ENCODE measurements around the gene STX16.
A peak's percentile ranks its signal among the peaks of the same experiment; 100 is the strongest.

STX16 gene

DNA sequence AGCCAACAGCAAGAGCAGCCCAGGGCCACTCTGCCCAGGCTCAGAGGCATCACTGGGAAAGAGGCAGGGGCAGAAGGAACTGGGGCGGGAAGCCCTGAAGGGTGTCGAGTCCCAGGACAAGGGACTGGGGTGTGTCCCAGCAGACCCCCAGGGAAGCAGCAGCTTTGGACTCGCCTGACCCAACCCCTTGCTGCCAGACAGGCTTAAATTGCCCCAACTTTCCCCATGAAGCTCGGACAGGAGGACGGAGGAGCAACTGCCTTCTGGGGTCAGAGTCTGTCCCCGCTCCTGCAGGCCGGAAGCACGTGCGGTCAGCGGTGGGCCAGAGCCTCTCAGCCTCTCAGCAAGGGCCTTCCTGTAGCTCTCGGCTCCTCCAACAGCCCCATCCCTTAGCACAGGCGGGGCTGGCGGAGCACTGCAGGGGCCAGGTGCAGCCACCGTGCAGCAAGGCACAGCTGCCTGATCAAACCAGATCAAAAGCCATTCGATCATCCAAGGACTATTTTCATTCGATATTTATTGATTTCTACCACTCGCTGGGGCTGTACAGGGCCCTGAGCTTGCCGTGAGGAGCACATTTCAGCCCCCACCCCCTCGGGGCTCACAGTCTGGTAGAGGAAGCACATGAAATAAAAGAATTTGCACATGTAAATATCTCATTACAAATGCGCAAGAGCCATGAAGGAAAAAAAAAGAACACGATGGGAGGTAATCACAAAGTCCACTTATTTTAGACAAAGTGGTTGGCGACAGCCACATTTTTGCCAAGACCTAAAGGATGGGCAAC is 31.8 kb upstream of the STX16 start:
- no peak for DNase-seq (ENCODE audit: low read depth)

DNA sequence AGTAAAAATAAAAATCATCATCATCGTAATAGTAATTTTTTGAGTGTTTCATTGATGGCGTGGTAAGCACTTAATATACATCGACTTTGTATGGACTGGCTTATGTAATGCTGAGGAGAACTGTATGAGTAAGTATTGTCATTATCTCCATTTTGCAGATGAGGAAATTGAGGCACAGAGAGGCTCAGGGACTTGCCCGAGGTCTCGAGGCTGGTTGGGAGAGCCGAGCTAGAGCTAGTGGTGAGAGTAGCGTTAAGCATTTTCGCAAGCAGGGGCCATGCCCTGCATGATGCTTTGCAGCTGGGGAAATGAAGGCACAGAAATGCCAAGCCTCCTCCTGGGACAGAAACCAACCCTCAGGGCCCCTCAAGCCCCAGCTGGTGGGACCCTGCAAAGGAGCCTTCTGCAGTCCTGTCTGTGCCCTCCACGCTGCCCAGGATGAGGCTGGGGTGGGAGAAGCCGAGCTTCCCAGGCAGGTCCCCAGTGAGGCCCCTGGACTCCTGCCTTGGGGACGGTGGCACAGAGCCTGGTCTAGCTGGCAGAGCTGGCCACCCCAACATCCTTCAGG is 31.1 kb upstream of the STX16 start:
- no peak for DNase-seq (ENCODE audit: low read depth)

DNA sequence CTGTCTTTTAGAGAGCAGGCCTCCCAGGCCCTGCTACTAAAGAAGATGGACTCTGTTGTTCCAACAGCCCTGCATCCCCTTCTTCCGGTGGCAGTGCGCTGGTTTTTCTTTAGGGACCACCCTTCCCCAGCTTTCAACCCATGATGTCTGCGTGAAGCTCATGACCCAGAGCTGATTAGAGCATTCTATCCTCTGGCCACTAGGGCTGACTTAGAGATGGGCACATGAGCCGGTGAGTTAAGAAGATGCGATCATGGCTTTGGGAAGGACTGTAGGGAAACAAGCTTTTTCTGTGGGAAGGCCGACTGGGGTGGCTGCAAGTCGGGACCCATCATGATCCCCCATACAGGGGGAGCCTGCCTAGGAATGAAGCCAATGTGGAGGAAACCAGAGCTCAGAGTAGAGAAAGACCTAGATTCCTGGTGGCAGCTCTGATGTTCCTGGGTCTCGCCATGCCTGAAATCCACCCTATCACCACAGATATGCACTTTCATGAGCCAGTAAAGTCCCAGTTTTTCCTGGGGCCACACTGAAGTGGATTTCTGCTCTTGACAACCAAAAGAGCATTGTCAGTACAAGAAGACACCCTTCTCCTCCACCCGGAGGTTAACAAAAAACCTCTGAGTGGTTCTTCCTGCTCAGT is 29.1 kb upstream of the STX16 start:
- no peak for DNase-seq (ENCODE audit: low read depth)

DNA sequence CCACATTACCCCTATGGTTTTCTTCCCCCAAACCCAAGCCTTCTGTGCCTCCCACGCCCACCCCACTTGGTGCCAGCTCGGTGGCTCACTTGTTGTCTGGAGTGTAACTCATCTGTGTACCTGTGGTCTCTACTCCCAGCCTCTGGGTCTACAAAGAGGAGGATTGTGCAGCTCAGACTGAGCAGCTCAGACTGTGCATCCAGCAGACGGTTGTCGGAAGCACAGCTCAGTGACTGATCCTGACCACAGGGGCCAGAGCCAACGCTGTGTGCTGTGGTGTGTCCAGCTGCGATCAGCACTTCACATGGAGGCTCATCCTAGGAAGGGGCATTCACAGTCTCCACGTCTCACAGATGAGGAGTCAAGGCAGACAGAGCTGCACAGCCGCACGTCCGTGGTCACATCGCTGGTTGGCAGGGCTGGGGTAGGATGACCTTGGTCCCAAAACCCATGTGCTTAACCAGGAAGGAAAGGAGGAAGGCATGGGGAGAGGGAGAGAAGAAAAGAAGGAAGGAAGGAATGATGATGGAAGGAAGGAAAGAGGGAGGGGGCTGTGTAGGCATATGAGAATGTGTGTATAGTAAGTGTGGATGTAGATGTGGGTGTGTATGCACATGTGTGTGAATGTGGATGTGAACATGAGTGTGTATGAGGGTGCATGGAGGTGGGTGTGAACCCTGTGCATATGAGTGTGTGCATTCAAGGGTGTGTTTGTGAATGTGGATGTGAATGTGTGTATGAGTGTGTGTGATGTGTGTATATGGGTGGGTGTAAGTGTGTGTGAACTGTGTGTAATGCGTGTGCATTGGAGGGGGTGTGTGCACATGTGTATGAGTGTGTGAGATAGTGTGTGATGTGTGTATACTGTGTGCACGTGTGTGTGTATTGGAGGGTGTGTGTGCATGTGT is 28.2 kb upstream of the STX16 start:
- DNase-seq (ENCODE audit: low read depth): no peak

DNA sequence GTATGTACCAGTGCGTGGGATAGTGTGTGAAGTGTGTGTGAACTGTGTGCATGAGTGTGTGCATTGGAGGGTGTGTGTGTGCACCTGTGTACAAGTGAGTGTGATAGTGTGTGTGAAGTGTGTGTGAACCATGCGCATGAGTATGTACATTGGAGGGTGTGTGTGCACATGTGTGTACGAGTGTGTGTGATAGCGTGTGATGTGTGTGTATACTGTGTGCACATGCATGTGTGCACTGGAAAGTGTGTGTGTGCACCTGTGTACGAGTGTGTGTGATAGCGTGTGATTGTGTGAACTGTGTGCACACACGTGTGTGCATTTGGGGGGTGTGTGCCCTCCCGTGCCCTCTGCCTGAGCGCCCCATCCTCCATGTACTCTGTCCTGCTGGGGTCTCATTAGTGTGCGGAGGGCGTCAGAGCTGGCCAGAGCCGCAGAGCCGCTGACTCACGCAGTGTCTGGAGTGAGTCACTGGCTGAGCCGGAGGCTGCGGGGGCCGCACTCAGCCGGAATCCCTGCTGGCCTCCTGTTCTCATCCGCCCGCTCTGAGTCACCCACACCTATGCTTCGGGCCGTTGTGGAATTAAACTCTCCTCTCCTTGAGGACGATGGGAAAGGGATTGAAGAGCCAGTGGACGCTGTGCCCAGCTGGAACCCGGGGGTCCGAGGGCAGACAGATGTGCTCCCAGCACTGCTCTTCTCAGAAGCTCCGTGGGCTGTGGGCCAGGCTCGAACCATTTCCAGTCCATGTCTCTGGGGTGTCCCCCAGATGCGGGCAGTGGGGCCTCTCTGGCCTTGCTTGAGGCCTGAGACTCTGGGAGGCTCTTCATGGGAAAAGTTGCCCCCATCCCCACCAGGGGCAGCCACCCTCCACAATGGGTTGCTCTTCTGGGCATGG is 27.3 kb upstream of the STX16 start:
- no peak for DNase-seq (ENCODE audit: low read depth)

DNA sequence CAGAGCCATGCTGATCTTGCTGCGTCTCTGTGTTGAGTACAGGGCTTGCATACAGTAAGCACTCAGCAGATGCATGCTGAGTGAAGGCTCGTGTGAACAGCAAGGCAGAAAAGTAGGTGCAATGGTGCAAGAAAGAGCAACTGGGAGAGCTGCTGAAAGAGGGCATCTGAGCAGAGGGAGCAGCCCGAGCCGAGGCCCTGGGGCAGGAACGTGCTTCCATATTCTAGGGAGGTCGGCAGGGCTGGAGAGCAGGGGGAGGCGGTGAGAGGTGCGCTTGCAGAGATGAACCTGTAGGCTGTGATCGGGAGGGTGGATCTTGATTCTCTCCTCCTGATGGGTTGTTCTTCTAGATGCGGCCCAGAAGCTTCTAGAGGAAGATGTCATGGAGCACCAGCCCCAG is 26.4 kb upstream of the STX16 start:
- DNase-seq (ENCODE audit: low read depth): no peak

DNA sequence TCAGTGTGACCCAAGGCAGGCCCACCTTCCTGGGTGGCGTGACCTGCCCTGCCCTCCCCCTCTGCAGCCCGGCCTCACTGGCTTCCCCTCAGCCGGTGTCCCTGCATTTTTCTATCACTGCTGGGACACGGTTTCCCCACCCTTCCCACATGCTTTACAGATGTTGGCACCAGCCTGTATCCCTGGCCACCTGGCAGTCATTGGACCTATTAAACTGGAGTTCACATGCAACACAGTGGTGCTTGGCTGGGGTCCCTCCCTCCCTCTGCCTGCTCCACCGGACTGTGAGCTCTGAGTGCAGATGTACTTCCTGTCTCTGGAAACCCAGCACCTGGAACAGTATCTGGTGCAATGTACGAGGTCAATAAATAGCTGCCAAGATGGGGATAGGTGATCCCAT is 25.5 kb upstream of the STX16 start:
- no peak for DNase-seq (ENCODE audit: low read depth)

DNA sequence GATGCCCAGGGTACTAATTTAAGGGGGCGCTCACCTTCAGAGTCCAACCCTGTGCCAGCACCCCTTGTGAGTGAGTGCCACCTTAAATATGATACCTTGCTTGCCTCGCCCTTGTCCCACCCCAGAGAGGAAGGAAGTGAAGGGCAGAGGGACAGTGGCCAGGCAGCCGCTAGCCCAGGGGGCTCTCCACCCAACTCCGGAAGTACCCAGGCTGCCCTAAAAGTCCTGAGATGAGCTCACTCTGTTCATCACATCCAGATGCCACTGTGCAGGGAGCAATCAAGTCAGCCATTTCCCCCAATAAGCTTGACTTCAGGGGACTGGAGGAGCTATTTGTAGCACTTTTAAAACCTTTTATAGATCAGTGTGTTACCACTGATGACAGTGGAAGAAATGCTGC is 25.0 kb upstream of the STX16 start:
- no peak for DNase-seq (ENCODE audit: low read depth)

DNA sequence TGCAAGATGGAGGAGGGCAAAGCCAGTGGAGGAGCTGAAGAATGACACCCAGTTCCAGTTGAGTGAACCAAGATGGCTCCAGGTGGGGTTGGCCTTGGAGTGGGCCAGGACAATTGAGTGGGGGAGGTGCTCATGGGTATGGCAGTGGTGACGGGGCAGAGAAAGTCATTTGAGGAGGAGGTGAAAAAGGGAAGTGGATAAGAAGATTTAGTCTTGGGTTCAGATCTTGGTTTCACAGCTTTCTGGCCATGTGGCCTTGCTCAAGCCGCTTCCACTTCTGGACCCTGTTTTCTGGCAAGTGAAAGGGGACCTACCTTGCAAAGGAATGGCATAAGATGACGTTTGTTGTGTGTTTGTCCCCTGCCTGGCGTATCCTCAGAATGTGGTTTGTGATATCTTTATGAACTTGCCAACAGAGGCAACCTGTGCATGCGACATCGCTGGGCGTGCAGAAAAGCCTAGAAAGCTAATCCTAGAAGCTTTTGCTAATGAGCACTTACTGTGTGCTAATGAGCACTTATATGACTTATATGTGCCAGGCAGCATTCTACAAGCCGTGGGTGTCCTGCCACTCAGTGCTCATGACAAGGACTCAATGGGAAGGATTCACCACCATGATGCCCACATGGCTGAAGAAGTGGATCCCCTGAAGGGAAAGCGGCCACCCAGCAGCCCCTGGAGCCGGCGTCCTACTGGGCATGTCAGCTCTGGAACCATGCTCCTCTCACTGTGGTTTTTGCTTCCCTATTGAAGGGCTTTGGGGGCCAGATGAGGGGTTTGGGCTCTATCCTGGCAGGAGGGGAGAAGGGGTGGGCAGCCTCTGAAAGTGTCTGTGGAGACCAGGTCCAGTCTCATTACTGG is 23.6 kb upstream of the STX16 start:
- no peak for DNase-seq (ENCODE audit: low read depth)

DNA sequence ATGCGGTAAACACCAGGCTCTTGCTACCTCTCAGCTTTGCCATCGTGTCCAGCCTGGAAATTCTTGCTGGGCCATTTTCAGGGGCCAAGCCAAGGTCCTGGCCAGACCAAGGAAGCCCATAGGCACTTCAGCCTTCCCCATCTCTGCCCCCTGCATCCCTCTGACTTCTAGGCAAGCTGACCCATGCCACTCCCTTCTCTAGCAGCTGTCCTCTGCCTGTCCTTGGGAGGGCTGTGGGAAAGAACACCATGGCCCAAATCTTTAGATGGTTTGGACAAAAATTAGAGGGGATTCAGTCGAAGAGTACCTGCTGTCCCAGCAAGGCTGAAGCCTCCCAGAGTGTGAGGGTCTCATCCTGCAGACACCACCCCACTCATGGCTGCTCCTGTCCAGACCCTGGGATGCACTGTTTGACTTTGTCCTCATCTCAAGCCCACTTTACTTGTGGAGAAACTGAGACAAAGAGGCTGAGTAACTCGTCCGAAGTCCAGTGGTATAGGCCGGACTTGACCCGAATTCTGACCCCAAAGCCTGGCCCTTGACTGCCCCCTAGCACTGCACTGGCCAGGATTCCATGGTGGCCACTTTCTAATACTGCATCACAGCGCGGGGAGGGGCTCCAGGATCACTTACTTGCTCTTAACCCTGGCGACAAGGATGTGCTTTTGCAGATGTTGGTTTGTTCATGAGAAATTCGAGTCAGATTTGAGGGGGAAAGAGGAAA is 22.4 kb upstream of the STX16 start:
- DNase-seq (ENCODE audit: low read depth): no peak

DNA sequence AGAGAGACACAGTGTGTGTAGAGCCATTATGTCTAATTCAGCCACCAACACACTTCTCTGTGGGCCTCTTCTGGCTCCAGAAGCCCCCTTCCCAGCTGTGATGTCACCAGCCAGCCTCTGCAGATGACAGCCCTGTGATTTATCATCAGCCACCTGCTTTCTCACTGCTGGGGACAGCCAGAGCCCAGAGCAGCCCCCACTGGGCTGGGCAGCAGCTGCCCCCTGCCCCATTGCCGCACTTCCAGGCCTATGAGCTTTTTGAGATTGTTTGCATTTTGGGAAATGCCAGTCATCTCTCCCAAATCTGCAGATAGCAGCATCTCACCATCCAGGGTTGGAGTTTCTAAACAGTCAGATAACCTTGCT is 21.9 kb upstream of the STX16 start:
- DNase-seq (ENCODE audit: low read depth): no peak

DNA sequence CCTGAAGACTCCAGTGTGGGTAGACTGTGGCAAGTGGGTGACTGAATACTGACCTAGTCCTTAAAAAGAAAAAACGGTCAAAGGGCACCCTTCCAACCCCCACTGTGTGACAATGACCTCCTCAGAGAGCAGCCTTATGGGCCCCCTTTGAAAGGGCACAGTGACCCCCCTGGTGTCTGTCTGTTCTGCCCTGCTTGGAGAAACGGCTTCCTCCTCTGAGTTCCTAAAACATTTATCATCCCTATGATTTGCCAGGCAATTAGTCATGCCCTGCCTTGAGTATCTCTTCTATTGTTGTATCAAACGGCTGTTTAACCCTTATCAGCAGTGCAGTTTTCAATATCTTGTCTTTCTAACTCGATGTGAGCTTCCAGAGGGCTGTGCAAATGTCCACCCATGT is 21.0 kb upstream of the STX16 start:
- no peak for DNase-seq (ENCODE audit: low read depth)

DNA sequence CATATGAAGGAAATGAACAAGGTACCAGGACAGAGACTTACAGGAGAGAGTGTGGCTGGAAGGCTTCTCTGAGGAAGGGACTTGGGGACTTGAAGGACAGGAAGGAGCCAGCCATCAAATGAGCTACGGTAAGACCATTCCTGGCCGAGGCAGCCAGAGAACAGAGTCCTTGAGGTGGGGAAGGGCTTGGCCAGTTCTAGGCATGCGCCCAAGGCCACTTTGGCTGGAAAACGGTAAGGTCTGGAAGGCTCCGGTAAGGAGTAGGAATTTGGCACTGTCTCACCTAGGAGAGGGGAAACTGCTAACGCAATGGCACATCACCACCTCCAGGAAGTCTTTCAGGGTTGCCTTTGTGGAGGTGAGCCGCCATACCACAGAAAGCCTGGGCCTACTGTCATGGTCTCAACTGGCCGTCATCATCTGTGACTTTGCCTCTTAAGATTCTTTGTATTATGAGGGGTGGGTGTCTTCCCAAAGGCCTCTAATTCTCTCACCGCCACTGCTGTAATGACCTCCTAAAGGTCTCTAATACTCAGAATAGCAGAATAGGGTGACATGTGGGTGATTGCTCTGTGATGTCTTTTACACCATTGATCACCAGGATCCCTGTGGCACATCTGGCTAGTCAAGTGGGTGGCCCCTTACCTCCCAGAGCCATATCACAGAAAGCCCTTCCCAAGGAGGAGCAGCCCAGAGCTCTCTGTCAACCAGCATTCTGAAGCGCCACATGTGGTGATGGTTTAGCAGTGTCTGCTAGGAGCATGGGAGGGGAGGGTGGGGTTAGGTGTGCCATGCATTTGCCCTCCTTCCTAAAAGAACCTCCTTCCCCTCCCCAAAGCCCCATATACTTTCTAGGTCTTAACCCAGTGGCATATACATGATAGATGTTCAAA is 17.7 kb upstream of the STX16 start:
- DNase-seq (ENCODE audit: low read depth): no peak

DNA sequence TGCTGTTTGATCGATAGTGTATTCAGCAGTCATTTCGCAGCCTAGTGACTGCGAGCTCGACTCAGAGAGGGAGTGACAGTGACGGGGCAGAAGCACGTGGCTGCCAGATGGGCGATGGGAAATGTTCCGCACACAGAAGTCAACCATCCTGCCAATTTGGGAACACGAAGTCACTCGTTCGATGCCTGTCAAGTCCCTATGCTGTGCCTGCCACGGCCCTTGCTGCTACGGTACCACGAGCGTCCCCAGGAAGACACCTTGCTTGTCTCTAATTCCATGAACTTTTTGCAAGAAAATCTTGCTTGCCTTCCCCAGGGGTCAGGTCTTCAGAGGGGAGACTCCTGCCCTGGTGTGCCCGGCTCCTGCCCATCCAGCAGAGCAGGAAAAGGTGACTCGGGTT is 17.0 kb upstream of the STX16 start:
- no peak for DNase-seq (ENCODE audit: low read depth)

DNA sequence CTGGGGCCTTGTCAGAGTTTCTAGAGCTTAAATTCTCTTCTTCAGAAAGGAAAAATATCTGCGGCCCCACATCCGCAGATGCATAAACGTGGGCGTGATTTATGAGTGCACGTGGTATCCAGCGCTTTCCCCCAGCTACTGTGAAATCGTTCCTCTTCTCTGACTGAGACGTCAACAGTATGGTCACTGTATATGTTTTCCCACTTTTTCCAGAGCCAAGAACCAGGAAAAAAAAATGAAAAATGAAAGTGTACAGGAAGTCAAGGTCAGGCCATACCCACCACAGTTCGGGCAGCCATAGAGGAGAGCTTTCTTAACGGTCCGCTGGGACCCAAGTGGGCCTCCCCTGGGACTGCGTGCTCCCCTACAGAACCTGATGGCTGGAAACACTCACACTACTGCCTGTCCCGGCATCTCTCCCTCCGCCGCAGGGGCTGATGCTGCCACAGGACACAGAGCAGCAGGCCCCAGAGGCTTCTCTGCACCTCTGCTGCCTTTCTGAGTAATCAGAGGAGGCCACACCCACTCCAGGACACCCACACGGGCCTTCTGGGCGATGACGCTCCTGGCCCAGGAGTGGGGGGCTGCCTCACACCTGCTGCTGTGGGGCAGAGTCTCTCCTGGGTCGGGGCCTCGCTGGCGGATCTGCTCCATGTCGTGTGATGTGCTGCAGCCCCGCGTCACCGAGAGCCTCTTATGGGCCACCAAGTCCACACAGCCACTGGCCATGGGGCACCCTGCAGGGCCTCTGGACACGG is 16.4 kb upstream of the STX16 start:
- peak; percentile 53 for DNase-seq (ENCODE audit: low read depth)

DNA sequence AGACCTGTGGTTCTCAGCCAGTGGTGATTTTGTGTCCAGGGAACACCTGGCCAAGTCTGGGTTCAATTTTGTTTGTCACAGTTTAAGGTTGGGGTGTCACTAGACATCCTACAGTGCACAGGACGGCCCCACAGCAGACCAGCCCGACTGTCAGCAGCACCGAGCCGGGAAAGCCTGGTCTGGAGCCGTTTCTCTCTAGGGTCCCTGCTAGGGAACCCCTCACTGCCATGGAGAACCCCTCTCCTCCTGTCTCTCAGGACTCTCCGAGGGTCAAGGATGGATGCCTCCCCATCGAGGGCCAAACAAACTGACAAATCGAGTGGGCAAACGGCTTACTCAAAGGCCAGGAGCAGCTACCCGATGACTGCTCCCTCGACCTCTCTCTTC is 15.8 kb upstream of the STX16 start:
- no peak for DNase-seq (ENCODE audit: low read depth)

DNA sequence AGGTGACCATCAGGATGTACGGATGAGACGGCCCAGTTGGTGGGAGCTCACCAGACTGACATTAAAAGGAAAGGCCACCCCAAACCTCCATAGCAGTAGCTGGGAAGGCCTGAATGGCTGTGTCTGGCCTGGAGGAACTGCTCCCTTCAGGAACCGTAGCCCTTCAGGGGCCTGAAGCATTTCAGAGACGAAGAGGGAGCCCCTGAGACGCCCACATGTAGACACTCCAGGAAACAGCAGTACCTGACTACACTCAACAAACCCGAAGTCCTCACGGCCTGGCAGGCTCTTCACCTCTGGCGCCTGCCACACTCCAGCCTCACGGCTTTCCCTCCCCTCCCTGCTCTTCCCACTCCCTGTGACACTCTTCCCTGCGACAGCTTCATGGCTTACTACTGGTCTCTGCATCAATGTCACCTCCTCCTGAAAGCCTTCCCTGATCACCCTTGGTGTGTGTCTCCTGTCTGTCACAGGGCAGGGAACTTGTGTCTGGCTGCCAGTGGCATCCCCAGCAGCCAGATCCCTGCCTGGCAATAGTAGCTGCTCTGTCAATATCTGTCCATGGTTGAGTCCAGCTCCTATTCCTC is 14.6 kb upstream of the STX16 start:
- DNase-seq (ENCODE audit: low read depth): no peak

DNA sequence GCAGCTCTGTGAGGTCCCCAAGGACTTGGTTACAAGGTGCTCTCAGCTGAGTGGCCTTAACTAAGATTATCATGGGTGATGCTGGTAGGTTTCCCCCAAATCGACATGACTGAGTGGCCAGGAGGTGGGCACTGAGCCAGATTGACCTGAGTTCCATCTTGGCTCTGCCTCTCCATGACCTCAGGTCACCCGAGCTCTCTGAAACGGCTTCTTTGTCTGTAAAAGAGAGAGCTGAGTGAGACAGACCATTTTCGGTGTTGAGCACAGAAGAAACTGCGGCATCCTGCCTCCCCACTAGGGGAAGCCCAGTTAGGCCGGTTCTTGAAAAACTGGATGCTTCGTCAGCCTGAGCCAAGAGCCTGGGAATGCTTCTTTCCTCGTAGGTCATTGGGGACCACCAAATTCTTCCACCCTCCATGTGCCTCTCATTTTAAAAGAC is 14.1 kb upstream of the STX16 start:
- DNase-seq (ENCODE audit: low read depth): no peak

Measured in stimulated activated CD8-positive, alpha-beta memory T cell treated with anti-CD3 and anti-CD28 coated beads, Interleukin-12 subunit alpha, Interleukin-12 subunit beta, amount 100 ng/mL, for 4 hours (primary cell).